Prostate gland (tissue), 2 donors: ENCODE results near the gene RELL1. TPM values are rescaled to one million over a fixed set of nuclear protein-coding genes. Genes with fewer than 3 reads are reported as not detected.

Experiments
- DNase-seq: peaks from one replicate; pipeline ENCODE4 v3.0.0-alpha.2; 2019; ENCODE audit warnings: low spot score
- H3K27ac ChIP-seq, 2 donors: fragments of 200-600 bp; sonication (generic); 2 replicates each; pipeline ENCODE4 v1.5.1; 2017 to 2019
- H3K27me3 ChIP-seq: fragments of 200-600 bp; sonication (generic); replicated peaks from 2 replicates; pipeline ENCODE4 v1.5.1; 2019; ENCODE audit not compliant: insufficient read depth
- H3K36me3 ChIP-seq, 2 donors: fragments of 200-600 bp; sonication (generic); 1 replicate in 1 of 2; 2 replicates in 1 of 2; pipeline versions ENCODE4 v1.5.1 to v1.8.1; 2017 to 2019
- H3K4me1 ChIP-seq: fragments of 200-600 bp; sonication (generic); replicated peaks from 2 replicates; pipeline ENCODE4 v1.5.1; 2019
- H3K4me3 ChIP-seq, 2 donors: fragments of 200-600 bp; sonication (generic); 2 replicates each; pipeline ENCODE4 v1.5.1; 2017 to 2019
- H3K9me3 ChIP-seq: fragments of 200-600 bp; sonication (generic); 2 replicates; pipeline ENCODE4 v1.5.1; 2017
- CTCF ChIP-seq, 4 experiments: fragments of 200-600 bp in 2 of 4; fragments of 450-650 bp in 2 of 4; sonication (generic) in 2 of 4; IDR thresholded peaks; 1 replicate in 3 of 4; 2 replicates in 1 of 4; pipeline ENCODE4 v1.5.1; 2016 to 2019; ENCODE audit warnings: antibody characterized with exemption in 4 of 4, mild to moderate bottlenecking in 2 of 4, moderate library complexity in 2 of 4
- POLR2A ChIP-seq: fragments of 450-650 bp; IDR thresholded peaks from one replicate; pipeline ENCODE4 v1.6.1; 2016; ENCODE audit warnings: antibody characterized with exemption, mild to moderate bottlenecking
- POLR2AphosphoS5 ChIP-seq: sonication (generic); formaldehyde crosslinking; IDR thresholded peaks from one replicate; pipeline ENCODE4 v1.6.1; 2017; ENCODE audit warnings: antibody characterized with exemption
- WGBS: methylation state at CpG from one replicate; pipeline ENCODE4 v1.1.5; 2018; 5-methylcytosine and 5-hydroxymethylcytosine counted together
- intact Hi-C: fragments of 100-400 bp; cut with DNase I; formaldehyde crosslinking; loops from one replicate; pipeline ENCODE4 v1.14.2; 2022
- total RNA-seq, 2 donors: library from RNA; depleted of rRNA; stranded (reverse); fragments of >200 nt; gene quantifications; one replicate each; pipeline ENCODE4 v1.1.0, GENCODE V29; 2016

The RELL1 gene
- total RNA-seq, 2 donors from 2014 or later, result 18.9 to 26.2 TPM

- H3K27me3 ChIP-seq, result no peaks in the 10 kb centered on the region
- 80% methylated on average over 3 of the region's 3 CpGs for WGBS
- no peaks in the 10 kb centered on the region for H3K9me3 ChIP-seq
- intact Hi-C loops, result no loop called here
- no peaks in the 10 kb centered on the region for H3K36me3 ChIP-seq
- DNase-seq, result no peak
- H3K4me3 ChIP-seq, result no peak overlapping the region
- no peak for TF ChIP-seq POLR2AphosphoS5
- no peak for TF ChIP-seq POLR2A
- no peak for TF ChIP-seq CTCF (IDR thresholded peaks at IDR 0.05)
- no peak overlapping the region for H3K27ac ChIP-seq
- no peaks in the 10 kb centered on the region for H3K4me1 ChIP-seq
Measured at GRCh38 chr4:37627263-37627662, 58.9 kb downstream of the RELL1 start.

- Histone ChIP-seq H3K4me1 (no peaks in the 10 kb centered on the region), H3K9me3 (no peaks in the 10 kb centered on the region), H3K4me3 (no peak overlapping the region), H3K27ac (no peak overlapping the region), H3K27me3 (no peaks in the 10 kb centered on the region), H3K36me3 (no peaks in the 10 kb centered on the region)
- no peak for DNase-seq
- TF ChIP-seq POLR2AphosphoS5, result no peak
- no peak for TF ChIP-seq POLR2A
- no peak for TF ChIP-seq CTCF (IDR thresholded peaks at IDR 0.05)
- intact Hi-C loops, result no loop called here
- WGBS, result 100% methylated on average over 1 of the region's 1 CpG
Measured at GRCh38 chr4:37625499-37625898, 60.7 kb downstream of the RELL1 start.

GRCh38 chr4:37623940-37624339 is 62.2 kb downstream of the RELL1 start:
- TF ChIP-seq POLR2AphosphoS5 (no peak), CTCF (IDR thresholded peaks at IDR 0.05) (no peak), POLR2A (no peak)
- no peaks in the 10 kb centered on the region for H3K9me3 ChIP-seq
- WGBS, result 89% methylated on average over 8 of the region's 8 CpGs
- intact Hi-C loops, result no loop called here
- no peaks in the 10 kb centered on the region for H3K27me3 ChIP-seq
- H3K4me1 ChIP-seq, result no peaks in the 10 kb centered on the region
- H3K4me3 ChIP-seq, result no peak overlapping the region
- no peaks in the 10 kb centered on the region for H3K36me3 ChIP-seq
- H3K27ac ChIP-seq, result no peak overlapping the region
- DNase-seq, result no peak

GRCh38 chr4:37623125-37623524 is 63.1 kb downstream of the RELL1 start:
- H3K9me3 ChIP-seq, result no peaks in the 10 kb centered on the region
- whole genome bisulfite sequencing, result 46% methylated on average over 4 of the region's 4 CpGs
- H3K27ac ChIP-seq, result no peak overlapping the region
- intact Hi-C loops, result no loop called here
- H3K27me3 ChIP-seq, result no peaks in the 10 kb centered on the region
- TF ChIP-seq POLR2A (no peak), POLR2AphosphoS5 (no peak), CTCF (IDR thresholded peaks at IDR 0.05) (no peak)
- no peaks in the 10 kb centered on the region for H3K4me1 ChIP-seq
- H3K4me3 ChIP-seq, result no peak overlapping the region
- no peaks in the 10 kb centered on the region for H3K36me3 ChIP-seq
- DNase-seq, result no peak

GRCh38 chr4:37620176-37620575 is 66.0 kb downstream of the RELL1 start:
- intact Hi-C loops, result no loop called here
- Histone ChIP-seq H3K4me3 (no peak overlapping the region), H3K4me1 (no peaks in the 10 kb centered on the region), H3K36me3 (no peaks in the 10 kb centered on the region), H3K27me3 (no peaks in the 10 kb centered on the region), H3K27ac (no peak overlapping the region), H3K9me3 (no peaks in the 10 kb centered on the region)
- DNase-seq, result no peak
- TF ChIP-seq POLR2A, result no peak
- no peak for TF ChIP-seq CTCF (IDR thresholded peaks at IDR 0.05)
- TF ChIP-seq POLR2AphosphoS5, result no peak
